RKO (cell line): ENCODE measurements around the gene IQCK.

Source experiments
- DNase-seq: peaks from one replicate; pipeline ENCODE4 v3.0.0-alpha.2; 2016; ENCODE audit warnings: low spot score

IQCK gene

DNA sequence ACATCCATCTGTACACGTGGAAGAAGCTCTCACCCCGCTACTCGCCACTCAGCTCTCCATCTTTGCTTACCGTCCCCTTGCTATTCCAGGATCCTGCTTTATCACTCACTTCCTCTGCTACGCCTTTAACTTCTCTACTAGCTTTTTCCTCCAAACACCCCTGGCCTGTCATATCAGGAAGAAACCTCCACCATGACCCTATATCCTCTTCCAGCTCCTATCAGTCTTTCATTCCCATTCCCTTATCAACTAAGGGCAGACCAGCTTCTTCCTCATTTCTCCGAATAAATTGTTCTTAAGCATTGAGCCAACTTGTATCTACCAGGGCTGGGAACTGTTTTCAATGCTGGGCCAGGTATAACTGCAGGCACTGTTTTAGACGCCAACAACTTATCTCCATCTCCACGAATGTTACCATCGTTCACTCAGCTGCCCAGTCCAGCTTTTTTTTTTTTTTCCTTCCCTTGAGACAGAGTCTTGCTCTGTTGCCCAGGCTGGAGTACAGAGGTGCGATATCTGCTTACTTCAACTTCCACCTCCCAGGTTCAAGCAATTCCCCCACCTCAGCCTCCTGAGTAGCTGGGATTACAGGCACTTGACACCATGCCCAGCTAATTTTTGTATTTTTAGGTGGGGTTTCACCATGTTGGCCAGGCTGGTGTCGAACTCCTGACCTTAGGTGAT is 4.3 kb downstream of the IQCK start:
- DNase-seq: no peak

DNA sequence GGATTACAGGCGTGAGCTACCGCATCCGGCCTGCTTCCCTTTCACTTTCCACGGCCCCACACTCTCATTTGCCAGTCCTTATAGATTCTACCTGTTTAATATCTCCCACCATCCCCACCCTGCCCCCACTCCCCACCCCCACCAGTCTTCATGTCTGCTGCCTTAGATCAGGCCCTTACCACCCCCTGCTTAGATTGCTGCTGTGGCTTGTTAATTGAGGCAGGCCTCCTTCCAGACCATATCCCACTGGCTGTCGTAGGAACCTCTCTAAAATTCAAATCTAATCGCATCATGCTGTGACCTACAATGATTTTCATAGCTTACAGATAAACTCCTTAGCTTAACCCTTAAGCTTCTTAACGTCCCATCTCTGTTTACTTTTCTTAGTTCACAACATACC is 4.9 kb downstream of the IQCK start:
- DNase-seq: no peak

DNA sequence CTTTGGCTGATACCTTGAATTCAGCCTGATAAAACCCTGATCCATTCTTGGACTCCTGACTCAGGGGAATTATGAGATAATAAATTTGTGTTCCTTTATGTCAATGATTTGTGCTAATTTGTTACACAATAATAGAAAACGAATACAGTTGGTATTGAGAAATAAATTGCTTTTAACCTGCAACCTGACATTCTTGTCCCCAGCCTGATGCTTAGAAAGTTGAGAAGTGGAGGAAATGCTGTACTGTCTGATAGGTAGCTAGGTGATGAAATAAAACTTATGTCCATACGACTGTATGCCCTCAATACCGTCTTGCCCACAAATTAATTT is 10.5 kb downstream of the IQCK start:
- no peak for DNase-seq

DNA sequence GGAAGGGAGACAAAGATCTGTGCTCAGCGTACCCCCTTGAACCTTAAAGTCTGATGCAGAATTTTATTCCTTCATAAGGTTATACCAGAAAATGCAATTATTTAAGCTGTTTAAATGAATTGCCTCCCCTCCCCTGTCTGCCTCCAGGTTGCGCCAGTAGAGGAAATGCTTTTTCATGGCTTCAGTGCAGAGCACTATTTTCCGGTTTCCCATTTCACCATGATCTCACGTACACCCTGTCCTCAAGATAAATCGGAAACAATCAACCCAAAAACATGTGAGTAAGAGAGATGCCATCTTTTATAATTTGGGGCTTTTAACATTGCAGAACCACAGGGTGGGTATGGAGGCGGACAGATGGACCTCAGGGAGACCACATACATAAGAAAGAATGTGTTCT is 15.5 kb downstream of the IQCK start:
- DNase-seq: no peak

DNA sequence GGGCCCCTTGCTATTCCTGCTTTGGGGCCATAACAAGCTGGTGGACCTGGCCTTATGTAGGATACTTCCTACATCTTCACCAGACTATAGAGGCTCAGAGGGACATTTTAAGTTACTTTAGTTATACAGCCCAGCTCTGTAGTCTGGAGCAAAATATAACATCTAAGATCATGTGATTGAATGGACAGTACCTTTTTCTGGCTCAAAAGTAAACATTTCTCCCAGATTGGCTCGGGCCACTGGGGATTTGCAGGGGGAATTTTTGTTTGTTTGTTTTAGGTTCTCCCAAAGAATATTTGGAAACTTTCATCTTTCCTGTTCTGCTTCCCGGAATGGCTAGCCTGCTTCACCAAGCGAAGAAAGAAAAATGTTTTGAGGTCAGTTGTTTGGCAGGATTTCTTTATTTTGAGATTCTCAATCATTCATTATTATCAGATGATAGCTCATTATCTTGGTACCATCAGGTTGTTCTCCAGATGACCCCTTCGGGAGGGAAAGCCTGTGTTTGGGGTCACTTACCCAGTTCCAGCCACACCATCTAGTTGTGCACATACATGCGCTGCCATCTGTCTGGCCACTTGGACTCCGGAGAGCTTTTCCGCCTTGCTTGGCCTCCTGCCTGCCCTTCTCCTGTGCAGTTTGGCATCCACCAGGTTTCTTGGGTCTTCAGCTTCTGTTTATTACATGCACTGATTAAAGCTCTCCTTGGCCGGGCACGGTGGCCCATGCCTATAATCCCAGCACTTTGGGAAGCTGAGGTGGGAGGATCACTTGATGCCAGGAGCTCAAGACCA is 17.2 kb downstream of the IQCK start:
- DNase-seq: no peak

DNA sequence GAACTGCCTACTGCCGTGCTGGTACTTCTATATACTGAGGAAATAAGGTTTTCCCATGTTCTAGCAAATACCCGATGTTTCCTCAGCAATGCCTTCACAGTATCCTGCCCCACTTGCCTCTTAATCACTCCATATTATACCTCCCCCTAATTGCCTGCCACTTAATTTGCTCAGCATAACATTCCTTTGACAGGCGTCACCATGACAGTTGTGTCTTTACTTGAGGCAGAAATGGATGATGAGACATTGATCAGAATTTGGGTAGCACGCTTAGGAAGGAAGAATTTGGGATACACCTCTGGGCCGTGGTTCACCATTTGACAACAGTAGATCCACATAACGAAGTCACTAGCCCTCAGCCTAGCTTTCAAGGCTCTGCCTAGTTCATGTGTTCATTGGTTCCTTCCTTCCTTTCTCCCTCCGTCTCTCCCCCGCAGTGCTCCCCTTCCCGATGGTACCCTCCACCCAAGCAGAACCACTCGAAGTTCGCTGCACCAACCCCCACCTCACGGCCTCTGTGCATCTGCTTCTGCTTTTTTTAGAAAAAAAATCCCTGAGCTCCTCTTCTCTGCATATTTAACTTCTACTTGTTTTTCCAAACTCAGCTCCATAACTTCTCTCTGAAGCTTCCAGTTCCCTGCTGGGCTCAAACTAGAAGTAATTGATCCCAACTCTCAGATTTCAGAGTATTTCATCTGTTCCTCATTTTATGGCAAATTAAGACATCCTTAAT is 19.4 kb downstream of the IQCK start:
- DNase-seq: no peak

DNA sequence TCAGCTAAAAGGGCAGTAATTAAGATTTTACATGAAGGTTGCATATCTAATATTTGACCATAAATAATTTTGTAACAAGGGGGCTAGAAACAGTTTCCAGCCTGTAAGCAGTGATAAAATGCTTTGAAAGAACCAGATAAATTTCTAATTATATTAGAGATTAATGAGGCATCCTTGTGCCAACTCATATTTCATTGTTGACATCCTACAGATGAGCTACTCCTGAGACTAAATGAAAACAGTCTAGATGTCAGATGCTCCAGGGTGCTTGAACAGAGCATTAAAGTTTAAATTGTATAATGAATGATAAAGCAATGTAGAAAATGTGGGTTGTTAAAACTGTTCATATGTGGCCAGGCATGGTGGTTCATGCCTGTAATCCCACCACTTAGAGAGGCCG is 23.3 kb downstream of the IQCK start:
- no peak for DNase-seq

DNA sequence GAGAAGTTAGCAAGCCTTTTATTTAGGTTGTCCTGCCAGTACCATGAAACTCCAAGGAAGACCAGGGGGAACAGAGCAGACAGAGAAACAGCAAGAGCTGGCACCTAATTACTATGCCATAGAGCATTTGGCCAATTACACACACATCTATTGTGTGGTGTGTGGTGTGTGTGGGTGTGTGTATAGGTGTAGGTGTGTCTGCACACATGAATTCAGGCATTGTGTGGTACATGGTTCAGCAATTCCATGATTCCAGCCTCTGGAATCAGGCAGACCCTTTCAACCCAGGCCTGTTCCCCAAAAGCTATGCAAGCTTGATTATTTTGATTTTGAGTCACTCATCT is 25.7 kb downstream of the IQCK start:
- DNase-seq: no peak

DNA sequence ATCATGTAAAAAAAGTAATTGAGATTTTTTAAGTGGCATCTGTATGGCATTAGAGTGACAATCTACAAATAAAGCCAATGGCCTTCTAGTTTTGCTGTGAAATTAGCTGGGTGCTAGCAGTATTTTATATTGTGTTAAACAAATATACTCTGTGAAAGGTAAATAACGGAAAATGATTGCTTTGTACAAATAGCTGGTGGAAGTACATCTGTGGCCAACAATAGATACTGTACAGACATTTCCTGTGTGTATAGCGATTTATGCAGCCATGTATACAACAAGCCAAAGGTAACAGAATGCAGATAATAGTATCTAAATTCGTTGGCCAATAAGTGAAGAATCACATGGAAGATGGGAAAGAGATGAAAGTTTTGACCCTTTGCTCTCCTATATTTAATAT is 26.6 kb downstream of the IQCK start:
- no peak for DNase-seq

DNA sequence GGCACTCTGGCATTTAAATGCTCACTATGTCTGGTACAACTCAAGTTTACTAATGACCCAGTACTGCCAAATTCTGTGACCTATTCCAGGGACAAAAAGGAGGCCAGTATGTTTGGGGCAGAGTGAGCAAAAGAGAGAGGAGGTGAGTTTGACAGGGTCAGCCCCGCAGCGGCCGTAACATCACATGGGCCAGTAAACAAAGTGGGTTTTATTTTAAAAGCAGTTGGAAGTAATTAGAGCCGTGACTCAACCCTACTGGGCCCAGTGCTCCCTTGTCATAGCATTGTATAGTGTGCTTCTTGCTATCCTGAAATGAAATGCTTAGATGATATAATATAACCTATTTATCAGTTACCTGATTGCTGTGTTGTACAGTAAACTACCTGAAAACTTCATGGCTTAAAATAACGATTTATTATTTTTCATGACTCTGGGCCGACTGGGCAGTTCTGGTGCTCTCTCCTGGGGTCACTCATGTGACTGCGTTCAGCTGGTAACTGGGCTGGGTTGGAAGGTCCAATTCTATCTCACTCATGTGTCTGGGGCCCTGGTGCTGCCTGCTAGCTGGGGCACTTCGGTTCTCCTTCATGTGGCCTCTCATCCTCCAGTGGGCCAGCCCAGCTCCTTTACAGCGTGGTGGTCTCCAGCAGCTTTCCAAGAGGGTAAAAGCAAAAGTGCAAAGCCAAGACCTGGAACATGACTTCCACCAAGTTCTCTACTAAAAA is 27.4 kb downstream of the IQCK start:
- DNase-seq: no peak

DNA sequence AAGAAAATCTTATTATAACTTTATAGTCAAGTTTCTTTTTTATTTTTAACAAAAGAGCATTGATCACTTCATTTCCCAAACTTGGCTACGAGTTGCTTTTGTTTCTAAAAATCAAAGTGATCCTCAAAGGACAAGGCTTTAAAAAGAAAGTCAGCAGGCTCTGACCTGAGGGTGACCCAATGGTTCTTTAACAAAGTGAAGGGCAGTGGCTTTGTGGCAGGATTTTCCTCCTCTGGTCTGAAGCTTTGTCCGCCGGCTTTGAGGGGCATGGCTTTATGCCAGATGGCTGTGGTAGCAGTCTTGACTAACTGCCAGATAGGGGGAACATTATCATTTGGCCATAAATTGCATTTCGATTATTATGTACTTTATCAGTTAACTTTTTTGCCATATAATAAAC is 28.5 kb downstream of the IQCK start:
- DNase-seq: no peak

DNA sequence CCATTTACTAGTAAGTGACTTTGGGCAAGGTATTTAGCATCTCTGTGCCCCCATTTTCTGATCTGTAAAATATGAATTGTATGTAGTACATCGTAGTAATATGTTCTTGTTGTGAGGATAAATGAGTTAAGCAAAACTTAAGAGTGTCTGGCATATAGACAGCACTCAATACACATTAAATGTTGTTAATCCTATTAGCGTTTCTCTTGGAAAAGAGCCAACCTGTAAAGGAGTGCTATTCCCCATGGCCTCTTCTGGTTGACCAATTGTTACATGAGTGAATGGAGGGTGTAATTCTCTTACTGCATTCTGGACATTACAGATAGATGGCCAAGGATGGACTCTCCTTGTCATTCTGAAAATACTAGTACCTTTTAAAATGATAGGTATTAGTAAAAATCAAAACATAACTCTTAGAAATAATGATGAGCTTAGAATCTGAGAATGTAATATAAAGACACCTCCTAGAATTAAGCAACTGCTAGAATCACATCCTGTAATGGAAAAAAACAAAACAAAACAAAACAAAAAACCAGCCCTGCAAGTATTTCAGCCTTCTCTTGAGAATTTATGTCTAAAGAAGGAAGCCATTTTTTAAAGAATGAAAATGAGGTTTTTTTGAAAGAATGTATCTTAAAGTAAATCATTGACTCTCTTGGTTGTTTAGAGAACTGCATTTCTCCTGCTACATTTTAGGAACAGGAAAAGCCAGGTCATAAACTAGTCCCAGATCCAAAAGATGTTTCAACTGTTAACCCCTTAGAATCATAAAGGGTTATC is 30.5 kb downstream of the IQCK start:
- DNase-seq: no peak

DNA sequence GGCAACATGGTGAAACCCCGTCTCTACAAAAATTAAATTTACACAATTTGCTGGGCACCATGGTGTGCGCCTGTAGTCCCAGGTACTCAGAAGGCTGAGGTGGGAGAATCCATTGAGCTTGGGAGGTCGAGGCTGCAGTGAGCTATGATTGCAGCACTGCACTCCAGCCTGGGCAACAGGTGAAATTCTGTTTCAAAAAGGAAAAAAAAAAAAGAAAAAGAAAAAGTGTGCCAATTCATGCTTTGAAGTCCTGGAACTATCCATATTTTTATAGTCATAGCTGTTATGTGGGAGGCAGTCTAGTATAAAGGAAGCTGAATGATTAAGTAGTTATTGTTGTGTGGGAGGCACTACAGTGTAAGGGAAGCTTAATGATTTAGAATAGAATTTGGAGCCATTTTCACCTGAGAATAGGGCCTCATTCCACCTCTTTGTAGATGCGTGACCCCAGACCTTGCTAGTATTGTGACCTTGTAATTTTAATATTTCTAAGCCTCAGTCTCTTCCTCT is 31.6 kb downstream of the IQCK start:
- no peak for DNase-seq

DNA sequence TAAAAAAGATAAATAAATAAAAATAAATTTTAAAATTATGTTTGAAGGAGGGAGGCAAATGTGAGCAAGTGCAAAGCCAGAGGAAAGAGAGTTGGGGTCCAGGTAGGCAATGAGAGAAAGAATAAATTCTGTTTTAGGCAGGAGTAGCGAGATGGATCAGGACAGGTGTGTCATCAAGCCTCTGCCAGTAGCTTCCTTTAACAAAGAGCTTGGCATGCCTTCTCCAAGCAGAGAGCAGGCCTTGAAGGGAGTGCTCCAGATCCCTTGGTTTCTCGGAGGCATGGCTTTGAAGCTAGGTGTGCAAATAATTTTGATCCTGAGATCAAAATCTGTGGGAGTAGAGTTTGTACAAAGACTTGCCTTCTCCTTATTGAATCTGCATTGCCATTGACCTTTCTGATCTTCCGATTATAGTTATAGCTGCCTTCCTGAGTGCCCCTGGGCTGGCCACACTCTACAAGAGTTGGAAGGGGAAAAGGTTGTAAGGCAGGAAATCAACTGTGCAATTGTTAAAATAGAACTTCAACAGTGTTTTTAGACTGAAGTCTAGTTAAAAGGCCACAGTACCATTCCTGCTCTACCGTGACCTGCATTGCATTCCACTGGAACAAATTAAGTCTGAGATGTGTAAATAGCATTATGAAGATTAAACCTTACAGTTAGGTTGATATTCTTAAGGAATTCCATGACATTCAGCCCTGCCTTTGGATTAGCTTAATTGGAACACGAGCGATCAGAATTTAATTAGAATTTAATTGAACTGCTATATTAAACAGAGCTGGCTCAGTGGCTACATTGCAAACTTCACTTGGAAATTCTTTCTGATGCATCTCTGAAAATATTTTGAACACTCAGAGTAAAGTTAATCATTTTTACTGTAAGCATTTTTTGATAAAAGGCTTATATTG is 33.7 kb downstream of the IQCK start:
- no peak for DNase-seq

DNA sequence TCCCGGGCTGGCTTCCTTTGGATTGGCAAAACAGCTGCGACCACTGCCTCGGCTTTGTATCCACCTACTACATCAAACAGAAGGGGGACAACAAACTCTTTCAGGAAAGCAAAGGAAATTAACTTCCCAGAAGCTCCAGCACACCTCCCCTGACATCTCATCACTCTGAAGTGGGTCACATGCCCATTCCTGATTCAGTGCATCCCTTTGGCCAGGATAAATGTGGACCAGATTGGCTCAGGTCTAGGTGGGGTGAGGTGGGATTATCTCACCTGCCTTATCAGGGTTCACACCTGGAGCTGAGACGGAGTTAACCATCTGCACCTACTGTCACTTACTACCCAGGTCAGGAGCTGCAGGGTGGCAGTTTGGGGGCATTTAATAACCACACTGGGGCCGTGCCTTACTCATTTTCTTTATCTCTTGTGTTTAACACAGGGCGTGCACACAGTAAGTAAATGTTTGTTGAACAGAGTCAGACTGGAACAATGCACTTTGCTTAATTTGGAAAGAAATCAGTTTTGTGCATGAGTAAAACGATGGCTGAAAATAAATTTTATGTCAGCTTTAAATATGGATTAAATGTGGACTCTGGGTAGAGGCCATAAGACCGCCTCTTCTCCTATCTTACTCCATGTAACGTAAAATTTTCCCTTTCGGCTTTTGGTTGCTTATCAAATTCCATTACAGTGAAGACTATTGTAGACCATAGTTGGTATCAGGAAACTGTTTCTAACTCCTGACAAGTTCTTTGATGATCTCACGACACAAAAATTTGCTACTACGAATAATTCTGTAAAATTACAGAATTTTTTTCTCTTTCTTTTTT is 36.0 kb downstream of the IQCK start:
- no peak for DNase-seq

DNA sequence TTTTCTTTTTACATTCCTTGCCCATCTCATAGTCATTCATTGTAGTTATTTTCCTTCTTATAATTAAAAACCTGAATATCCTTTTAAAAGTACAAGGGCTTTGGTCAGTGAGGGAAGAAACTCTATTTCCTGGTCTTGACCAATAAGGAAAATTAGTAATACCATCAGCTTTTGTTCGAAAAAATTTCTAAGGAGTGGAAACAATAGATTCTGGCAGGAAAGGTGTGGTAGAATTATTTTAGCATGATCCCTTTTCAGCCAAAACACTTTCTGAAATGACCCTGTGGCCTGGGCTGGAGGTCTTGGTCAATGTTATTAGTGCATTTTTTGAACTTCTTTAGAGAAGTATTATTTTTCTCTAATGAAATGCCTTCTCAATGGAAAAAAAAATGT is 36.6 kb downstream of the IQCK start:
- DNase-seq: no peak

DNA sequence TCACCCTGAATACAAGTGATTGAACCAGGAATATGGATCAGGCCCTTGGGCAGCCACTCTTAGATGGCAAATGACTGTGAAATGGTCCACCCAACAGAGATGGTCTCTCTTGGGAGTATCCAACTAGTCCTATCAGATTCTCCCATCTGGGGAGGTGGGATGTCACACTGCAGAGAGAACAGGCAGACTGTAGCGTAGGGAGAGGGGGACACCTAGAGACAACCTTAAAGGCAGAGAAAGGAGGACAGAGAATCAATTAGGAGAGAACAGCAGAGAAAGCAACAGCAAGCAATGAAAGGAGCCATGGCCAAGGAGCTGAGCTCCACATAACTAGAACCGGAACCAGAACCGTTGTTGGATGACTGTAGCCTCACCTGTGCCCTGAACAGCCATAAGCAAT is 37.2 kb downstream of the IQCK start:
- no peak for DNase-seq

DNA sequence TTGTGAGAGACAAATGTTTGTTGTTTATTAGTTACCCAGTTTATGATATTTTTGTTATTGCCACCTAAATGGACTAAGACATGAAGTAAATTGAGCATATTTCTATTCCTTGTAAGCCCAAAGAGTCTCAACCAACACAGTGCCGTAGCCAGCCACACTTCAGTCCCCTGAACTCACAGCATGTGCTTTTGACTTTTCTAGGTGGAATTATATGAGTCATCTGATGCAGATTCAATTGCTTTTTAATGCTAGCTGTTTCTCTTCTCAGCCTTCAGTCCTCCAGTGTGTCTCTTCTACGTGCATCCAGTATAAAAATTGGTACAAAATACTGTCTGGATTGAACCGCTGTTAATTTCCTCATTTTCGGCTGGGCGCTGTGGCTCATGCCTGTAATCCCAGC is 39.0 kb downstream of the IQCK start:
- DNase-seq: no peak

DNA sequence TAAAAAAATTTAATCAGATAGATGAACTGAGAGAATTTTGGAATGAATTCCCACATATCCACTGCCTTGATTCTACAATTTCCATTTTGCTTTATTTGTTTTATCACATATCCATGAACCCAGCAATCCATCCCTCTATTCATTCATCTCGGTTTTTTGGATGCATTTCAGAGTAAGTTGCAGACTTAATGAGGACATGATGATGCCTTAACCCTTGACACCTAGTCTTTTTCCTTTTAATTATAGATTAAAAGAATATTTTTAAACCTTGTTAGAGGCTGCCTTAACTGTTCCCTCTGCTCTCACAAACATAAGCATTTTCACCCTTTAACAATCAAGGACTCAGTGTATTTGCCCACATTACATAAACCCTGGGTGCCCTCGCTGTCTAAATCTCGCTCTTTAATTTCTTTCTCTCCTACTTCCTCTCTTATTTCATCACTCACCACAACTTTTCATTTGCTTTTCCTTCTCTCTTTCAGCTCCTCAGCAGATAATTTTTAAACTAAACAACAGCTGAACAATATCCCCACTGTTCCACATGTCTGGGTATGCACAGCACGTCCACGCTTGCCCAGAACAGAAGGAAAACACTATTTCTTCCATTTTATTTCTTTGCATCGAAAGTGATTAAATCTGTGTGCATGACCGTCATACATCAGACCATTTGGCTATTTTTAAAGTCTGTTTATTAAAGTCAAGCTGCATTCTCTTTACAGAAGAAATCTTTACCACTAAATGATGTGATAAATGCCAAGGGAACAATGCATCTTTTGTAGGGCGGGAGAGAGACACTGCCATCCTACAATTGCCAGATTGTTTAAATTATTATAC is 39.9 kb downstream of the IQCK start:
- DNase-seq: no peak
